Ectodermal cell (in vitro differentiated cells): ENCODE data around the gene ARL2.

Experiments used
- H3K27ac ChIP-seq: 2 replicates; pipeline ENCODE4 v1.7.0; 2013; ENCODE audit warnings: mild to moderate bottlenecking, low read depth, low read length; ENCODE audit not compliant: insufficient read depth, poor library complexity, severe bottlenecking
- H3K27me3 ChIP-seq: 2 replicates; pipeline ENCODE4 v1.7.0; 2013; ENCODE audit warnings: mild to moderate bottlenecking, low read length; ENCODE audit not compliant: insufficient read depth, control insufficient read depth, poor library complexity, severe bottlenecking
- H3K36me3 ChIP-seq: one replicate; pipeline ENCODE4 v1.7.0; 2013; ENCODE audit warnings: low read length; ENCODE audit not compliant: control insufficient read depth, insufficient read depth
- H3K4me1 ChIP-seq: one replicate; pipeline ENCODE4 v1.7.0; 2013; ENCODE audit warnings: low read length; ENCODE audit not compliant: control insufficient read depth, insufficient read depth
- H3K4me3 ChIP-seq: 2 replicates; pipeline ENCODE4 v1.7.0; 2013; ENCODE audit warnings: low read depth, low read length, control low read depth; ENCODE audit not compliant: insufficient read depth
- H3K9me3 ChIP-seq: 2 replicates; pipeline ENCODE4 v1.7.0; 2013; ENCODE audit warnings: mild to moderate bottlenecking, low read length, moderate library complexity; ENCODE audit not compliant: control insufficient read depth
- WGBS, 2 experiments: methylation state at CpG; one replicate each; pipeline ENCODE4 v1.1.7; 2013; ENCODE audit warnings: missing lambda C conversion rate in 2 of 2; 5-methylcytosine and 5-hydroxymethylcytosine counted together

The ARL2 gene

GRCh38 chr11:64989416-64989815 is 24.5 kb upstream of the ARL2 start:
- H3K27me3 ChIP-seq, result no peaks in the 10 kb centered on the region
- no peak overlapping the region for H3K27ac ChIP-seq
- H3K4me3 ChIP-seq, result no peak overlapping the region
- no peaks in the 10 kb centered on the region for H3K36me3 ChIP-seq
- H3K9me3 ChIP-seq, result no peaks in the 10 kb centered on the region
- H3K4me1 ChIP-seq, result no peaks in the 10 kb centered on the region
- 93 to 94% methylated on average over 13 of the region's 13 CpGs for WGBS, 2 experiments

GRCh38 chr11:64990222-64990923 is 23.6 kb upstream of the ARL2 start:
- H3K4me1 ChIP-seq, result no peaks in the 10 kb centered on the region
- no peaks in the 10 kb centered on the region for H3K36me3 ChIP-seq
- H3K27me3 ChIP-seq, result no peaks in the 10 kb centered on the region
- H3K9me3 ChIP-seq, result no peaks in the 10 kb centered on the region
- H3K4me3 ChIP-seq, result no peak overlapping the region
- WGBS, 2 experiments, result 89% methylated on average over 15 of the region's 15 CpGs
- no peak overlapping the region for H3K27ac ChIP-seq

- no peaks in the 10 kb centered on the region for H3K4me1 ChIP-seq
- H3K27ac ChIP-seq, result no peak overlapping the region
- H3K27me3 ChIP-seq, result no peaks in the 10 kb centered on the region
- 90% methylated on average over 7 of the region's 7 CpGs for WGBS, 2 experiments
- H3K9me3 ChIP-seq, result no peaks in the 10 kb centered on the region
- H3K36me3 ChIP-seq, result no peaks in the 10 kb centered on the region
- no peak overlapping the region for H3K4me3 ChIP-seq
Observed at GRCh38 chr11:64994318-64994717, 19.6 kb upstream of the ARL2 start.

GRCh38 chr11:64996327-64996709 is 17.6 kb upstream of the ARL2 start:
- H3K4me3 ChIP-seq, result no peak overlapping the region
- H3K36me3 ChIP-seq, result no peaks in the 10 kb centered on the region
- no peaks in the 10 kb centered on the region for H3K27me3 ChIP-seq
- H3K4me1 ChIP-seq, result no peaks in the 10 kb centered on the region
- no peaks in the 10 kb centered on the region for H3K9me3 ChIP-seq
- no peak overlapping the region for H3K27ac ChIP-seq
- 79 to 82% methylated on average over 11 of the region's 11 CpGs for WGBS, 2 experiments

GRCh38 chr11:64996710-64997380 is 17.1 kb upstream of the ARL2 start, which contains the start of gene BATF2:
BATF2 (minus strand) TSS chr11:64996971; CDS start chr11:64996914, 57 bp downstream.
- Histone ChIP-seq H3K27ac (no peak within 1 kb of the TSS), H3K36me3 (no peaks in the 10 kb centered on the region), H3K27me3 (no peaks in the 10 kb centered on the region)

GRCh38 chr11:64998141-64998540 is 15.8 kb upstream of the ARL2 start:
- no peaks in the 10 kb centered on the region for H3K4me1 ChIP-seq
- H3K36me3 ChIP-seq, result no peaks in the 10 kb centered on the region
- no peak overlapping the region for H3K27ac ChIP-seq
- H3K27me3 ChIP-seq, result no peaks in the 10 kb centered on the region
- WGBS, 2 experiments, result 91 to 94% methylated on average over 1 of the region's 1 CpG
- no peaks in the 10 kb centered on the region for H3K9me3 ChIP-seq
- H3K4me3 ChIP-seq, result no peak overlapping the region

More at GRCh38 chr11:64996710-64997380, 17.1 kb upstream of the ARL2 start, which contains the start of gene BATF2:
- Histone ChIP-seq H3K4me1 (no peaks in the 10 kb centered on the region), H3K4me3 (no peak within 1 kb of the TSS), H3K9me3 (no peaks in the 10 kb centered on the region)
- 31% methylated on average over 9 of the region's 9 CpGs for WGBS, 2 experiments

GRCh38 chr11:64998690-64999431 is 15.1 kb upstream of the ARL2 start:
- Histone ChIP-seq H3K9me3 (no peaks in the 10 kb centered on the region), H3K4me3 (no peak overlapping the region), H3K36me3 (no peaks in the 10 kb centered on the region), H3K27ac (no peak overlapping the region), H3K4me1 (no peaks in the 10 kb centered on the region), H3K27me3 (no peaks in the 10 kb centered on the region)
- WGBS, 2 experiments, result 86 to 88% methylated on average over 9 of the region's 9 CpGs

- Histone ChIP-seq H3K4me3 (no peak overlapping the region), H3K36me3 (no peaks in the 10 kb centered on the region), H3K27me3 (no peaks in the 10 kb centered on the region), H3K9me3 (no peaks in the 10 kb centered on the region), H3K4me1 (no peaks in the 10 kb centered on the region), H3K27ac (no peak overlapping the region)
- 89 to 95% methylated on average over 1 of the region's 1 CpG for WGBS, 2 experiments
Observed at GRCh38 chr11:64999478-64999877, 14.5 kb upstream of the ARL2 start.

GRCh38 chr11:65002706-65003105 is 11.3 kb upstream of the ARL2 start:
- 88 to 89% methylated on average over 5 of the region's 5 CpGs for WGBS, 2 experiments
- H3K4me3 ChIP-seq, result no peak overlapping the region
- H3K36me3 ChIP-seq, result no peaks in the 10 kb centered on the region
- no peaks in the 10 kb centered on the region for H3K4me1 ChIP-seq
- no peak overlapping the region for H3K27ac ChIP-seq
- H3K9me3 ChIP-seq, result no peaks in the 10 kb centered on the region
- no peaks in the 10 kb centered on the region for H3K27me3 ChIP-seq

- Histone ChIP-seq H3K36me3 (no peaks in the 10 kb centered on the region), H3K4me3 (no peak overlapping the region), H3K9me3 (no peaks in the 10 kb centered on the region), H3K4me1 (no peaks in the 10 kb centered on the region), H3K27me3 (no peaks in the 10 kb centered on the region), H3K27ac (no peak overlapping the region)
- WGBS, 2 experiments, result 65 to 69% methylated on average over 7 of the region's 7 CpGs
Observed at GRCh38 chr11:65003282-65003681, 10.7 kb upstream of the ARL2 start.
